GM04504 (cell line): ENCODE data around the gene SNAP29.
"Not testable (repeated sequence)": the region's sequence is repeated elsewhere in the genome, so short reads cannot be mapped to it uniquely, and the experiment has no call there.

Source experiments
- DNase-seq: peaks from one replicate; pipeline ENCODE4 v3.0.0-alpha.2; 2012; ENCODE audit warnings: low read depth

The SNAP29 gene

DNA sequence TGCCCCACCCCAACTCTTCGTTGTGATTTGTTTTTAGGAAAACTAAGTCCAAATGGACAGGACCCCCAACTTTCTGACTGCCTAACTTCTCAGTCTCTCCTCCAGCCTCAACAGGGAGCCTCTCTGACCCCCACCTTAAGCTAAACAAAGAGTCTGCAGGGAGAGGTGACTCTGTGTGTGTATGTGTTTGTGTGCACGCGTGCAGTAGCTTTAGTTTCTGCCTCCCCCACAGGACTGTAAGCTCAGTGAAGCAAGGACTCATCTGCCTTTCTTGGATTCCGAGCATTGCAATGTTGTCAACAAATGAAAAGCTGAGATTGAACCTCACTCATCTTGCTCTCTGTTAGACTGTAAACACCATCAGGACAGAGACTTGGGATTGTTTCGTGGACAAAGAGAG is 7.9 kb downstream of the SNAP29 start:
- DNase-seq: no peak

GRCh38 chr22:20867179-20868024 is 8.6 kb downstream of the SNAP29 start:
- DNase-seq: no peak

DNA sequence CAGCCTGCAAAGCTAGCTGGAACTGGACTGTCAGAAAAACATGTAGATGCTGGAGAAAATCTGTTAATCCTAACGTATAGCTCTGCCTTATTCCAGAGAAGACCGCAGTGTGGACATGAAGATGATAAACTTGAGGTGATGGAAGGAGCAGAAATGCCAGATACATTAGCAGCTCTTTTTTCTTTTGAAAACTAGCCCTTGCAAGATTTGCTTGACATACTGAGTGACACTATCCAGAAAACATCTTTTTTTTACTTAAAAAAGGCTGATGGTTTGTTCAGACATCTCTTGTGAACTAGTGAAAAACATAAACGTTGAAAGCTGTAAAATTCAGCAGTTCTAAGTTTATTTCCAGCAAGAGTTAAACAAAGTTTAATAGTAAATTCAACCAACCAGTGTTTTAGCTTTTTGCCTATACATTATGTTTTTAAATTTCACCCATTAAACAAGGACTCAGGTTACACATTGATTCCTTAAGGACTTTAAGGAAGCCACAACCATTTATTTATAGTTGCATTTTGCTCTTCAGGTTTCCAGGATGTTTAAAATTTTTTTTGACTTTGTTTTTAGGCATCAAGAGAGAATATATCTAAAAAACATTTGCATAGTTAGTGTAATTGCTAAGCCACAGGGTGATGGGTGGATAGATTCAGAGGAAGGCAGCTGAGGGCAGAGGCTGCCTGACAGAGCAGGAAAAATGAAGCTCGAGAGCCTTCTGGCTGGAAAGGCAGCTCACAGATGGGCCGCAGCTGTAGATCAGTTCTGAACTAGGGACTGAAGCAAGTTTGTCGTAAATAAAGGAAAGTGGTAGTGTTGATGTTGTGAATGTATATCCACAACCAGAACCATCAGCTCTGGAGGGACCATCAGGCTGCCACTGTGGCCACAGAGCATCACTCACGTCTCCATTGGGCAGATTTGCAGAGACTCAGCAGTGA is 9.5 kb downstream of the SNAP29 start:
- DNase-seq: no peak

DNA sequence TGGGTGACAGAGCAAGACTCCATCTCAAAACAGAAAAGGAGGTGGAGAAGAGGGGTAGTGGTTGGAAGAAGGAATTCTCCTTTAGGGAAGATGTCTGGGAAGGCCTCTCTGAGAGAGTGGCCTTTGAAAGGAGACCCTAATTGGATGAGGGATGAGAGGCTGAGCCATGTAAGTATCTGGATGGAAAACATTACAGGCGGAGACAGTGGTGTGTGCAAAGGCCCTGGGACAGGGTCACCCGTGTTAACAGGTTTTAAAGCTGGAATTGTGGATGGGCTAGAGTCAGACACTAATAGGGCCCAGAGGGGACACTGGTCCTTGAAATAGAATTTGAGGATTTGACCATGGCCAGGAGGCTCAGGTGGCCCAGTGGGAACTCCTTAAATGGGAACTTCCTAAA is 10.4 kb downstream of the SNAP29 start:
- DNase-seq: no peak

DNA sequence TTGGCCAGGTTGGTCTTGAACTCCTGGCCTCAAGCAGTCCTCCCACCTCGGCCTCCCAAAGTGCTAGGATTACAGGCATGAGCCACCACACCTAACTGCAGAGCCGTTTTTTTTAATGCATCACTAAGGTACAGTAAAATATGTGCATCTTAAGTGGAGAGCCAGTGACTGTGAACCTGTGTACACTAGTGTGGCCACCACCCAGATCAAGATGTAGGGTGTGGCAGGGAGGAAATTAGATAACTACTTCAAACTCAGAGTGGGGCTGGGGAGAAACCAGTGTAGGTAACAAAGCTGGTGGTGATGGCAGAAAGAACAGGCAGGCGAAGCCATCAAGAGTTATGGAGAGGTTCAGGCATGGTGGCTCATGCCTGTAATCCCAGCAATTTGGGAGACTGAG is 14.4 kb downstream of the SNAP29 start:
- DNase-seq: no peak

GRCh38 chr22:20875296-20875695 is 16.5 kb downstream of the SNAP29 start:
- DNase-seq: no peak

GRCh38 chr22:20877715-20878114 is 18.9 kb downstream of the SNAP29 start:
- no peak for DNase-seq

DNA sequence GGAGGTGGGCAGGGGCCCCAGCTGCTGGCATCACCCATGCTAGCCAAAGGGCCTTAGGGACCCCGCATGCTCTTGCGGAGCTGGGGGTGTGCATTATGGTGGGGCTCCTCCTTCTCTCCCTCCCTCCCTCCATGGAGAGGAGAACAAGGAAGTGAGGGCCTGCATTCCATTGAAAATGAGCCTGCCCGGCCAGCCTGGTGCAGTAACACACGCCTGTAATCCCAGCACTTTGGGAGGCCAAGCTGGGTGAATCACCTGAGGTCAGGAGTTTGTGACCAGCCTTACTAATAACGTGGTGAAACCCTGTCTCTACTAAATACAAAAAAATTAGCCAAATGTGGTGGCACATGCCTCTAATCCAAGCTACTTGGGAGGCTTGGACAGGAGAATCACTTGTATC is 22.4 kb downstream of the SNAP29 start:
- DNase-seq: no peak

DNA sequence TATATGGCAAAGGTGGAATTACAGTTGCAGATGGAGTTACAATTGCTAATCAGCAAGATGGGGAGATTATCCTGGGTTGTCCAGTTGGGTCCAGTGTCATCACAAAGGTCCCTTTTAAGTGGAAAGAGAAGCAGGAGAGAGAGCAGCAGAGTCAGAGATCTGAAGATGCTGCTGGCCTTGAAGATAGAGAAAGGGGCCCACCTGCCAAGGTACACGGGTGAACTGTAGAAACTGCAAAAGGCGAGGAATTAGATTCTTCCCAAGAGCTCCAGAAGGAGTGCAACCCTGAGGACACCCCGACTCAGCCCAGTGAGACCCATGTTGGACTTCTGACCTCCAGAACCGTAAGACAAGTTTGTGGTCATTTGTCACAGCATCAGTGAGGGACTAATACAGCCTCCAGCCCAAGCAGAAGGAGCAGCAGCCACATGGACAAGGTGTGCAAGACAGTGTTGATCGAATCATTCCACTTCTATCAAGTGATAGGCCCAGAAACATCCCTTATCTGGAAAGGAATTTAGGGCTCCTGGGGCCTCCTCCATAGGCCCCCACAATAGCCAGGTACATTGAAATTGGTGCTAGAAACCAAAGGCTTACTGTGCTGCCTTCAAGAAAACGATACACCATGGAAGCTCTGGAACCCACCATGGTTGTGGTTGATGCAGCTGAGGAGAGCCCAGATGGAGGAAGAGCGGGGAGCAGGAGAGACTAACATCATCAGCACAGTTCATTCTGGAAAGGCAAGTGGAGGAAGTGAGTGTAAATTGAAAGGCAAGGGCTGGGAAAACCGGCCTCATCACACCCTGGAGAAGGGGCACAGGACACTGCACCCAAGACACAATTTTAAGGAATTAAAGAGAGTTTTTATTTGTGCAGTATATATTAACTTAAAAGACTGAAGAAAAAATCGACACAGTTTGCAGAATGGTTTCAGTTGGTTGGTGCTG is 23.3 kb downstream of the SNAP29 start:
- DNase-seq: no peak

DNA sequence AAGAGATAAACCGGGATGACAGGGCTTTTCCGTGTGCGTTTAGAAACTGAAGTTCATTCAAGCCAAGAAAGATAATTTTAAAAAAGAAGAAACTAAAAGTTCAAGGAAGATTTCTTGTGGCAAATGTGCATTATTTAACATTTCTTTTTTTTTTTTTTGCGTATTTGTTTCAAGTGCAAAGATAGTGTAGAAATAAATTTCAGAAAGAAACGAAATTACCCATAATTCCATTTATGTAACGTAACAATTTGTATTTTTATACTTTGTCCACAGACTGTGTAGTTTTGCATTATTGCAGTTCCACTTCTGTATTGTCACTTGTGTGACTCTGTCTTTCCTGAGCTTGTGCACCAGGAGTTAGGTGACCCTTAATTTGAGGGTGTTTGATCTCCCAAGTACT is 24.0 kb downstream of the SNAP29 start:
- no peak for DNase-seq

GRCh38 chr22:20884454-20884853 is 25.6 kb downstream of the SNAP29 start:
- DNase-seq: no peak

GRCh38 chr22:20885017-20885556 is 26.3 kb downstream of the SNAP29 start:
- DNase-seq: no peak

GRCh38 chr22:20885557-20886323 is 26.9 kb downstream of the SNAP29 start:
- peak; percentile 53 for DNase-seq

DNA sequence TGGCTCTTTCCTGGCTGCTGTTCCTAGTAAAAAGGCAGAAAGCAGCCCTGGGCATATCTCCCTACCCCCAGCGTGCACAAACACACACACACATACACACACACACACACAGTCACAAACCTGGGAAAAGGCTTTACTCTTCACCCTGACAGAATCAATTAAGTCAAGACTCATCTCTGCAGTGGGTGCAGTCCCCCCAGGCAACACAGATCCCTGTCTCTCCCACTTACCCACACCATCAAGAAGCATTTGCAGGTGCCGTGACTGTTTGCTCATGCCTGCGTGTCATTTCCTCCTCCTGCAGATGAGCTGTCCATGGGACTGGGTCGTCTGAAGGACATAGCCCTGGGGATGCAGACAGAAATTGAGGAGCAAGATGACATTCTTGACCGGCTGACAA is 28.6 kb downstream of the SNAP29 start:
- no peak for DNase-seq

GRCh38 chr22:20889025-20889704 is 30.4 kb downstream of the SNAP29 start:
- DNase-seq: no peak

DNA sequence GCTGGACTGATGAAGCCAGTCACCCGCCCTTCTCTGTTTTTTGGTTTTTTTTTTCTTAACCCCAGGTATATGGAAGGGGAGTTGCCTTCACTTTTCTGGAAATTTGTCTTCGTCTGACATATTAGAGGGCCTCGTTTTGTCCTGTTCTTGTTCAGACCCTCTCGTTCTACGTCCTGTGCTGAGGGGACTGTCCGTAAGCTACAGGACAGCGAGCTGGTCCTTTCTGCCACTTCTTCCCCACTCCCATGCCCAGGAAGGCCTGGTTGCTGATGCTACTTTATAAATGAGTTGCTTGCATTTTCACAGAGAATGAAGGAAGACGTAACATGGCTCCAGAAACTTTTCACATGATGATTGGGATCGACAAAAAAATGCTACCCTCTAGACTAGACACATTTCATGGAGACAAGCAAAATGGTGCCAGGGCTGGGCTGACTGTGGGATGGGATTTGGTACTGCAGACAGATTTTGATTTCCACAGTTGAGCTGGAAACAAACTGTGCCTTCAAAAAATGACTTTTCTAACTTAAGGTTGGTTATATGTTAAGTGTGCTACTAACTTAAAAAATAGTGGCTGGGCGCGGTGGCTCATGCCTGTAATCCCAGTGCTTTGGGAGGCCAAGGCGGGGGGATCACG is 31.2 kb downstream of the SNAP29 start:
- no peak for DNase-seq

DNA sequence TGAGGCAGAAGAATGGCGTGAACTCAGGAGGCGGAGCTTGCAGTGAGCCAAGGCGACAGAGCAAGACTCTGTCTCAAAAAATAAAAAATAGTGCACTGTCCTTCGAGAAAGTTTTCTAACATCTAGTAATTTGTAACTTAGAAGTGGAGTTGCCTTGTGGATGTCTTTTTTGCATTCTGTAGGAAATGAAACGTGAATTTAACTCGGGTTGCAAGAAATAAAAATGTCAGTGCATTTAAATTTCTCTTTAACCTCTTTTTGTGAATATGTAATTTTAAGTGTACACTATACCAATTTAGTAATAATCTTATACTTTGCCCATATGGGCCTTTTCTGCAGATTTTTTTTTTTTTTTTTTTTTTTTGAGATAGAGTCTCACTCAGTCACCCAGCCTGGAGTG is 32.2 kb downstream of the SNAP29 start:
- no peak for DNase-seq

- not testable (repeated sequence) for DNase-seq
Measured at GRCh38 chr22:20897737-20898136, 38.9 kb downstream of the SNAP29 start.

- DNase-seq: no peak
Measured at GRCh38 chr22:20899827-20900423, 41.1 kb downstream of the SNAP29 start.
